Aorta (tissue), 5 donors: ENCODE results near the gene SIL1. TPM values are rescaled to one million over a fixed set of nuclear protein-coding genes. Genes with fewer than 3 reads are reported as not detected.
"Not testable (repeated sequence)": the region's sequence is repeated elsewhere in the genome, so short reads cannot be mapped to it uniquely, and the experiment has no call there.

Experiments used
- ATAC-seq: fragments of 200-7000 bp; cut with Tn5 transposase; one replicate; pipeline ENCODE4 v1.9.1; 2022; ENCODE audit warnings: moderate library complexity; ENCODE audit not compliant: low FRiP score
- DNase-seq, 2 donors: peaks; one replicate each; pipeline ENCODE4 v3.0.0-alpha.2; 2020
- H3K27ac ChIP-seq, 2 donors: one replicate each; pipeline ENCODE4 v1.5.1; 2013; ENCODE audit warnings: low read length in 2 of 2, mild to moderate bottlenecking in 2 of 2, moderate library complexity in 2 of 2, control low read depth in 1 of 2, inconsistent platforms in 1 of 2, low read depth in 1 of 2
- H3K27me3 ChIP-seq, 2 donors: one replicate each; pipeline ENCODE4 v1.6.1; 2013; ENCODE audit warnings: control low read depth in 1 of 2, low read length in 1 of 2, mild to moderate bottlenecking in 1 of 2, moderate library complexity in 1 of 2; ENCODE audit not compliant: insufficient read depth in 2 of 2, control insufficient read depth in 1 of 2
- H3K36me3 ChIP-seq, 2 donors: one replicate each; pipeline ENCODE4 v1.6.1; 2013; ENCODE audit warnings: control low read depth in 1 of 2, low read length in 1 of 2, mild to moderate bottlenecking in 1 of 2; ENCODE audit not compliant: insufficient read depth in 2 of 2, control insufficient read depth in 1 of 2
- H3K4me1 ChIP-seq, 2 donors: one replicate each; pipeline ENCODE4 v1.6.1; 2013; ENCODE audit warnings: low read length in 2 of 2, control low read depth in 1 of 2, mild to moderate bottlenecking in 1 of 2, moderate library complexity in 1 of 2; ENCODE audit not compliant: insufficient read depth in 2 of 2, control insufficient read depth in 1 of 2
- H3K4me3 ChIP-seq, 2 donors: one replicate each; pipeline ENCODE4 v1.5.1; 2013; ENCODE audit warnings: low read length in 2 of 2, control low read depth in 1 of 2, mild to moderate bottlenecking in 1 of 2
- H3K9me3 ChIP-seq: one replicate; pipeline ENCODE4 v1.6.1; 2013; ENCODE audit warnings: mild to moderate bottlenecking, low read length; ENCODE audit not compliant: control insufficient read depth
- WGBS, 2 donors: extraction: QIAGEN DNeasy Blood & Tissue Kit; methylation state at CpG; one replicate each; pipeline ENCODE4 v1.1.7; 2013; 5-methylcytosine and 5-hydroxymethylcytosine counted together
- intact Hi-C, 2 donors: fragments of 100-400 bp; cut with DNase I; formaldehyde crosslinking; loops; one replicate each; pipeline versions ENCODE4 v1.14.2 to v1.15.0; 2022
- polyA plus RNA-seq, 2 donors: library from polyadenylated mRNA; stranded (reverse); fragments of 200-250 nt; gene quantifications; one replicate each; pipeline ENCODE4 v1.2.3, GENCODE V29; 2013
- total RNA-seq, 2 donors: library from RNA; stranded (reverse); fragmentation: NEBNext Ultra II Directional; extraction: Animal tissue kit (Norgen Biotek cat#: 25700); gene quantifications; one replicate each; pipeline ENCODE4 v1.2.1, GENCODE V29; 2021
- donor health status: healthy with polysubstance abuse.
- donor health status: Bipolar disorder and iron deficiency.
- donor health status: DM: no; HTN: no; CAD: no.
- donor health status: DM: no; HTN: no; CAD: no.
- donor health status: DM: yes; HTN: yes; CAD: no.

Gene SIL1
- total and polyA plus RNA-seq, 4 donors: 19.4 to 58.9 (median 49.2) TPM

- Histone ChIP-seq H3K4me3 (no peak overlapping the region), H3K36me3 (peaks cover 3 to 17% of the 10 kb centered on the region in 2 donors), H3K4me1 (peaks cover 2% of the 10 kb centered on the region in 2 donors), H3K27me3 (no peaks in the 10 kb centered on the region), H3K9me3 (no peaks in the 10 kb centered on the region), H3K27ac (peak overlapping the region in 1 of 2 donors; percentile 3)
- 40 to 51% methylated on average over 16 of the region's 16 CpGs for WGBS, 2 donors
- DNase-seq (peak in 1 of 2 donors; percentile 79), ATAC-seq (peak; percentile 41)
- intact Hi-C loops: no loop called here
Observed at GRCh38 chr5:138926688-138927448, 271.3 kb downstream of the SIL1 start.

GRCh38 chr5:138926257-138926656 is 271.9 kb downstream of the SIL1 start:
- H3K36me3 ChIP-seq: peaks cover 3 to 12% of the 10 kb centered on the region in 2 donors
- H3K4me1 ChIP-seq: peaks cover 2% of the 10 kb centered on the region in 2 donors
- no peak overlapping the region for H3K4me3 ChIP-seq
- DNase-seq: no peak
- WGBS, 2 donors: 94 to 95% methylated on average over 11 of the region's 11 CpGs
- H3K27me3 ChIP-seq: no peaks in the 10 kb centered on the region
- H3K9me3 ChIP-seq: no peaks in the 10 kb centered on the region
- H3K27ac ChIP-seq: peak overlapping the region in 1 of 2 donors; percentile 3
- intact Hi-C loops: no loop called here
- no peak for ATAC-seq

GRCh38 chr5:138925090-138925635 is 273.0 kb downstream of the SIL1 start:
- H3K36me3 ChIP-seq: peaks cover 0 to 4% of the 10 kb centered on the region in 2 donors
- intact Hi-C loops: no loop called here

GRCh38 chr5:138922494-138922893 is 275.7 kb downstream of the SIL1 start:
- WGBS, 2 donors: 96 to 99% methylated on average over 2 of the region's 2 CpGs
- Histone ChIP-seq H3K27ac (no peak overlapping the region), H3K4me3 (no peak overlapping the region), H3K36me3 (peaks cover 0 to 4% of the 10 kb centered on the region in 2 donors), H3K9me3 (no peaks in the 10 kb centered on the region), H3K4me1 (peaks cover 5 to 7% of the 10 kb centered on the region in 2 donors), H3K27me3 (no peaks in the 10 kb centered on the region)
- DNase-seq (no peak), ATAC-seq (no peak)
- intact Hi-C loops: no loop called here

More at GRCh38 chr5:138925090-138925635, 273.0 kb downstream of the SIL1 start:
- WGBS, 2 donors: 87 to 90% methylated on average over 12 of the region's 12 CpGs
- Histone ChIP-seq H3K27me3 (no peaks in the 10 kb centered on the region), H3K4me3 (no peak overlapping the region), H3K4me1 (peaks cover 2 to 4% of the 10 kb centered on the region in 2 donors), H3K9me3 (no peaks in the 10 kb centered on the region), H3K27ac (no peak overlapping the region)
- DNase-seq: no peak
- no peak for ATAC-seq

GRCh38 chr5:138921362-138921761 is 276.8 kb downstream of the SIL1 start:
- H3K4me3 ChIP-seq, DNase-seq, H3K4me1 ChIP-seq, H3K9me3 ChIP-seq, H3K36me3 ChIP-seq, H3K27me3 ChIP-seq, intact Hi-C loops, H3K27ac ChIP-seq, ATAC-seq: not testable (repeated sequence)
- 39 to 44% methylated on average over 2 of the region's 2 CpGs for WGBS, 2 donors

- Histone ChIP-seq H3K4me1 (peaks cover 5 to 7% of the 10 kb centered on the region in 2 donors), H3K4me3 (no peak overlapping the region), H3K27ac (no peak overlapping the region), H3K36me3 (peaks cover 0 to 1% of the 10 kb centered on the region in 2 donors), H3K27me3 (no peaks in the 10 kb centered on the region), H3K9me3 (no peaks in the 10 kb centered on the region)
- DNase-seq (no peak), ATAC-seq (no peak)
- intact Hi-C loops: no loop called here
- WGBS, 2 donors: 96 to 99% methylated on average over 8 of the region's 8 CpGs
Observed at GRCh38 chr5:138920181-138920580, 278.0 kb downstream of the SIL1 start.

- no peak for DNase-seq
- WGBS, 2 donors: 24 to 30% methylated on average over 4 of the region's 4 CpGs
- Histone ChIP-seq H3K9me3 (no peaks in the 10 kb centered on the region), H3K27me3 (no peaks in the 10 kb centered on the region), H3K36me3 (peaks cover 0 to 1% of the 10 kb centered on the region in 2 donors), H3K4me3 (no peak overlapping the region), H3K27ac (no peak overlapping the region), H3K4me1 (peaks cover 5 to 7% of the 10 kb centered on the region in 2 donors)
- ATAC-seq: no peak
- intact Hi-C loops: no loop called here
Observed at GRCh38 chr5:138918686-138919085, 279.5 kb downstream of the SIL1 start.

- intact Hi-C loops: no loop called here
- Histone ChIP-seq H3K4me3 (no peak overlapping the region), H3K36me3 (peaks cover 0 to 1% of the 10 kb centered on the region in 2 donors), H3K4me1 (peaks cover 5 to 12% of the 10 kb centered on the region in 2 donors), H3K27ac (no peak overlapping the region), H3K9me3 (no peaks in the 10 kb centered on the region), H3K27me3 (no peaks in the 10 kb centered on the region)
- ATAC-seq (no peak), DNase-seq (no peak)
- WGBS, 2 donors: 92 to 94% methylated on average over 3 of the region's 3 CpGs
Observed at GRCh38 chr5:138914338-138914737, 283.8 kb downstream of the SIL1 start.

GRCh38 chr5:138913773-138914172 is 284.4 kb downstream of the SIL1 start:
- no peaks in the 10 kb centered on the region for H3K27me3 ChIP-seq
- H3K9me3 ChIP-seq: no peaks in the 10 kb centered on the region
- 97 to 100% methylated on average over 3 of the region's 3 CpGs for WGBS, 2 donors
- H3K36me3 ChIP-seq: peaks cover 0 to 1% of the 10 kb centered on the region in 2 donors
- H3K27ac ChIP-seq: no peak overlapping the region
- ATAC-seq (no peak), DNase-seq (no peak)
- H3K4me1 ChIP-seq: peaks cover 5 to 8% of the 10 kb centered on the region in 2 donors
- no peak overlapping the region for H3K4me3 ChIP-seq
- intact Hi-C loops: no loop called here
